Measurements from ENCODE around the gene AFF3.
A peak's percentile ranks its signal among the peaks of the same experiment; 100 is the strongest.

Gene AFF3

DNA sequence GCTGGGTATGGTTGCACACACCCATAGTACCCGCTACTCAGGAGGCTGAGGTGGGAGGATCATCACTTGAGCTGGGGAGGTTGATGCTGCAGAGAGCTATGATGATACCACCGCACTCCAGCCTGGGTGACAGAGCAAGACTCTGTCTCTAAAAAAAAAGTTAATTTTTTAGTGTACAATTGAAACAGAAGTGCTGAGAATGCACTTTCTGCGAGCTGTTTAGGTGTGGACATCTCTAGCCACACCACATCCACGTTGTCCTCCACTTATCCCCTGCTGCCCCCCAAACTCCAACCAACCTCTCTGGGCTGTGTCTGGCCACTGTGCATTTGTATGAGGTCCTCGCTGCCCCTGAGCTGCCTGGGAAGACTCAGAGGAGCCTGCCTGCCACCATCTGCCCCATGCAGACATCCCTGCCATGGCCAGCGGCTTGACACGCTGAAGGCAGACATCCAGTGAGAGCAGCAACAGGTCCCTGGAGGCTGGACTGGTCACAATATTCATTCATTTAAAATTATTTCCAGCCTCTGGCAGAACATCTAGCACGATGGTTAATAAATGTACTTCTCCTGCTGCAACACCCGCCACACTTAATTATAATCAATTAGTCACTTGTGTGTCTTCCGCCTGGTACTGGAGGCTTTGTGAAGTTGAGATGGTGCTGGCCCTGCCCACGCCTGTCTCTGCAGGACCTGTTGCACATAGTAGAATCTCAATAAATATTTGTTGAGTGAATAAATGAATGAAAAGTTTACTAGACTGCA, 3.7 kb upstream of the AFF3 start:
- H3K9ac ChIP-seq (ENCODE audit: low read length), result no peak overlapping the region
- H3K79me2 ChIP-seq (ENCODE audit: insufficient read depth, low read length), result peaks cover 16% of the 10 kb centered on the region
- H2AFZ ChIP-seq (ENCODE audit: low read length), result no peak overlapping the region
- H3K27ac ChIP-seq (ENCODE audit: low read depth, low read length, poor library complexity, severe bottlenecking), result peak overlapping the region; percentile 54
- H3K4me2 ChIP-seq (ENCODE audit: low read length), result no peak overlapping the region
- no peaks in the 10 kb centered on the region for H3F3A ChIP-seq (ENCODE audit: insufficient read depth, low read length)
- H3K9me3 ChIP-seq (ENCODE audit: low read length), result no peaks in the 10 kb centered on the region
- H3K36me3 ChIP-seq (ENCODE audit: insufficient read depth, low read length), result peaks cover 12% of the 10 kb centered on the region
- H3K9me2 ChIP-seq (ENCODE audit: low read depth, low read length), result no peaks in the 10 kb centered on the region
- H3K4me3 ChIP-seq (ENCODE audit: low read depth, low read length, poor library complexity, severe bottlenecking), result no peak overlapping the region
- no peak for TF ChIP-seq EZH2 (IDR thresholded peaks at IDR 0.05; ENCODE audit: borderline replicate concordance, low read length)
- TF ChIP-seq, protein P1, sequence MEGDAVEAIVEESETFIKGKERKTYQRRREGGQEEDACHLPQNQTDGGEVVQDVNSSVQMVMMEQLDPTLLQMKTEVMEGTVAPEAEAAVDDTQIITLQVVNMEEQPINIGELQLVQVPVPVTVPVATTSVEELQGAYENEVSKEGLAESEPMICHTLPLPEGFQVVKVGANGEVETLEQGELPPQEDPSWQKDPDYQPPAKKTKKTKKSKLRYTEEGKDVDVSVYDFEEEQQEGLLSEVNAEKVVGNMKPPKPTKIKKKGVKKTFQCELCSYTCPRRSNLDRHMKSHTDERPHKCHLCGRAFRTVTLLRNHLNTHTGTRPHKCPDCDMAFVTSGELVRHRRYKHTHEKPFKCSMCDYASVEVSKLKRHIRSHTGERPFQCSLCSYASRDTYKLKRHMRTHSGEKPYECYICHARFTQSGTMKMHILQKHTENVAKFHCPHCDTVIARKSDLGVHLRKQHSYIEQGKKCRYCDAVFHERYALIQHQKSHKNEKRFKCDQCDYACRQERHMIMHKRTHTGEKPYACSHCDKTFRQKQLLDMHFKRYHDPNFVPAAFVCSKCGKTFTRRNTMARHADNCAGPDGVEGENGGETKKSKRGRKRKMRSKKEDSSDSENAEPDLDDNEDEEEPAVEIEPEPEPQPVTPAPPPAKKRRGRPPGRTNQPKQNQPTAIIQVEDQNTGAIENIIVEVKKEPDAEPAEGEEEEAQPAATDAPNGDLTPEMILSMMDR (IDR thresholded peaks at IDR 0.05; ENCODE audit: low read length), result no peak
- no peaks in the 10 kb centered on the region for H4K20me1 ChIP-seq (ENCODE audit: insufficient read depth, low read length)
- peaks cover 65% of the 10 kb centered on the region for H3K4me1 ChIP-seq (ENCODE audit: insufficient read depth, low read length, severe bottlenecking)
- H3K27me3 ChIP-seq (ENCODE audit: insufficient read depth, low read length), result no peaks in the 10 kb centered on the region

DNA sequence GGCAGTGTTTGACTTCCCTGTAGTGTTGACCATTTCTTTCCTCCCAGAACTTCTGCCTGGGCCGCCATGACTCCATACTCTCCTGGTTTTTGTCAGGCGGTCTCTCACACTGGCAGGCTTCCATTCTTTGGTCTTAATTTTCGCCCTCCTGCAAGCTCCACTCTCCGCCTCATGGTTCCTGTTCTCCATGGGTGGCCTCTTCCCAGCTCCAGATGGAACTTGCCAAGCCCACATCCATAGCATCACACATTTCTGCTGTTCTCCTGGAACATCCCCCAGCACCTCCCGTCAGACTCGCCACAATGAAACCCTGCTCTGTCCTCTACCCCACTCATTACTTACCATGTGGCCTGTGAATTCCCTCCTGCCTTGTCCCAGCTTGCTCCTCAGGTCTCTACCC, 896 bp upstream of the AFF3 start:
- H3K4me3 ChIP-seq (ENCODE audit: low read depth, low read length, poor library complexity, severe bottlenecking), result peak overlapping the region; percentile 84
- peak overlapping the region; percentile 97 for H3K27ac ChIP-seq (ENCODE audit: low read depth, low read length, poor library complexity, severe bottlenecking)
- no peak overlapping the region for H2AFZ ChIP-seq (ENCODE audit: low read length)
- TF ChIP-seq, protein P1 (IDR thresholded peaks at IDR 0.05; ENCODE audit: low read length), result no peak
- TF ChIP-seq EZH2 (IDR thresholded peaks at IDR 0.05; ENCODE audit: borderline replicate concordance, low read length), result no peak
- H3K79me2 ChIP-seq (ENCODE audit: insufficient read depth, low read length), result peaks cover 44% of the 10 kb centered on the region
- H3K36me3 ChIP-seq (ENCODE audit: insufficient read depth, low read length), result peaks cover 40% of the 10 kb centered on the region
- no peaks in the 10 kb centered on the region for H4K20me1 ChIP-seq (ENCODE audit: insufficient read depth, low read length)
- H3K4me1 ChIP-seq (ENCODE audit: insufficient read depth, low read length, severe bottlenecking), result peaks cover 63% of the 10 kb centered on the region
- no peaks in the 10 kb centered on the region for H3K9me3 ChIP-seq (ENCODE audit: low read length)
- no peaks in the 10 kb centered on the region for H3K27me3 ChIP-seq (ENCODE audit: insufficient read depth, low read length)
- H3K9ac ChIP-seq (ENCODE audit: low read length), result peak overlapping the region; percentile 96; the same call in 1 of the 2 replicates
- peak overlapping the region; percentile 95; the same call in 1 of the 2 replicates for H3K4me2 ChIP-seq (ENCODE audit: low read length)
- no peaks in the 10 kb centered on the region for H3K9me2 ChIP-seq (ENCODE audit: low read depth, low read length)
- H3F3A ChIP-seq (ENCODE audit: insufficient read depth, low read length), result no peaks in the 10 kb centered on the region

DNA sequence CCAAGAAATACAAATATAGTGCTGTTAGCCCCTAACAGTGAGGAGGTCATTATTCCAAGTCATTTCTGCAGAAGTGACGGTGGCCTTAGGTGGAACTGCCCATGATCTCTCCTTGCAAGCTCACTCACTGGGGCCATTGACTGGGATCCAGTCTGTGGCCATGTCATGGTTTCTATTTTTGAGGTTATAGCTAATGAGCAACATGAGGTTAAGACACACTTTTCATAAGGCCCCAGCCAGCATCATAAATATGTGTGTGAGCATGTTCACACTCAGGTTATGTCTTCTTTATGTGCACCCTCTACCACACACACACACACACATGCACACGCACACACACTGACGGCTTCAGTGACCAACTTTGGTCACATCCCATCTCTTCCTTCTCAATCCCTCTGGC, 484 bp downstream of the AFF3 start:
- Histone ChIP-seq H2AFZ (ENCODE audit: low read length) (no peak overlapping the region), H3K27me3 (ENCODE audit: insufficient read depth, low read length) (no peaks in the 10 kb centered on the region), H3K4me1 (ENCODE audit: insufficient read depth, low read length, severe bottlenecking) (peaks cover 70% of the 10 kb centered on the region), H3K79me2 (ENCODE audit: insufficient read depth, low read length) (peaks cover 58% of the 10 kb centered on the region), H3K9ac (ENCODE audit: low read length) (peak overlapping the region; percentile 96), H3F3A (ENCODE audit: insufficient read depth, low read length) (no peaks in the 10 kb centered on the region), H3K9me3 (ENCODE audit: low read length) (no peaks in the 10 kb centered on the region), H3K36me3 (ENCODE audit: insufficient read depth, low read length) (peaks cover 54% of the 10 kb centered on the region), H4K20me1 (ENCODE audit: insufficient read depth, low read length) (no peaks in the 10 kb centered on the region), H3K4me3 (ENCODE audit: low read depth, low read length, poor library complexity, severe bottlenecking) (peak overlapping the region; percentile 84), H3K4me2 (ENCODE audit: low read length) (peak overlapping the region; percentile 95), H3K27ac (ENCODE audit: low read depth, low read length, poor library complexity, severe bottlenecking) (peak overlapping the region; percentile 97), H3K9me2 (ENCODE audit: low read depth, low read length) (no peaks in the 10 kb centered on the region)
- no peak for TF ChIP-seq EZH2 (IDR thresholded peaks at IDR 0.05; ENCODE audit: borderline replicate concordance, low read length)
- TF ChIP-seq, protein P1 (IDR thresholded peaks at IDR 0.05; ENCODE audit: low read length), result no peak

Measured in OCI-LY1 (cell line).